ENCODE results near the gene VPS41. TPM values are rescaled to one million over a fixed set of nuclear protein-coding genes. Genes with fewer than 3 reads are reported as not detected.

The VPS41 gene
- total RNA-seq, 1 experiment from 2014 or later: 92.3 TPM

- Histone ChIP-seq H3K36me3 (ENCODE audit: low read depth) (peaks cover 10% of the 10 kb centered on the region; the same call in 1 of the 2 replicates), H3K9me3 (ENCODE audit: insufficient read depth, low read depth) (no peaks in the 10 kb centered on the region), H3K79me2 (ENCODE audit: low read depth) (no peaks in the 10 kb centered on the region), H2AFZ (no peak overlapping the region), H3F3A (ENCODE audit: insufficient read depth, low read depth) (no peaks in the 10 kb centered on the region; the same call in 1 of the 2 replicates), H3K4me3 (no peak overlapping the region), H3K9me2 (ENCODE audit: insufficient read depth) (no peaks in the 10 kb centered on the region), H3K27ac (no peak overlapping the region), H4K20me1 (ENCODE audit: insufficient read depth) (no peaks in the 10 kb centered on the region; the same call in 1 of the 2 replicates), H3K4me1 (replicated peaks; ENCODE audit: insufficient read depth) (no peaks in the 10 kb centered on the region), H3K27me3 (ENCODE audit: insufficient read depth, low read depth) (no peaks in the 10 kb centered on the region), H3K4me2 (no peak overlapping the region)
- TF ChIP-seq CTCF (conservative IDR thresholded peaks at IDR 0.05): peak; percentile 63
- no peak for TF ChIP-seq EZH2 (IDR thresholded peaks at IDR 0.05; ENCODE audit: low read depth)
- no TSS peak for BruUV-seq (replicated peaks)
- intact Hi-C loops (cut with micrococcal nuclease; ENCODE audit: unreplicated experiment): no loop called here
- ChIA-PET CTCF (no interaction called here), POLR2A (ENCODE audit: unreplicated experiment) (no interaction called here)
- no peak for DNase-seq
Measured at GRCh38 chr7:38889872-38890432, 19.0 kb downstream of the VPS41 start.

GRCh38 chr7:38889079-38889478 is 19.9 kb downstream of the VPS41 start:
- no peaks in the 10 kb centered on the region for H3K9me3 ChIP-seq (ENCODE audit: insufficient read depth, low read depth)
- TF ChIP-seq EZH2 (IDR thresholded peaks at IDR 0.05; ENCODE audit: low read depth) (no peak), CTCF (conservative IDR thresholded peaks at IDR 0.05) (no peak)
- POLR2A ChIA-PET (ENCODE audit: unreplicated experiment): no interaction called here
- H3K9me2 ChIP-seq (ENCODE audit: insufficient read depth): no peaks in the 10 kb centered on the region
- CTCF ChIA-PET: no interaction called here
- no peaks in the 10 kb centered on the region; the same call in 1 of the 2 replicates for H4K20me1 ChIP-seq (ENCODE audit: insufficient read depth)
- H3K27ac ChIP-seq: no peak overlapping the region
- DNase-seq: no peak
- H3K36me3 ChIP-seq (ENCODE audit: low read depth): peaks cover 8% of the 10 kb centered on the region; the same call in 1 of the 2 replicates
- H3K27me3 ChIP-seq (ENCODE audit: insufficient read depth, low read depth): no peaks in the 10 kb centered on the region
- intact Hi-C loops (cut with micrococcal nuclease; ENCODE audit: unreplicated experiment): no loop called here
- H2AFZ ChIP-seq: no peak overlapping the region
- H3K4me2 ChIP-seq: no peak overlapping the region
- H3K4me3 ChIP-seq: no peak overlapping the region
- BruUV-seq (replicated peaks): no TSS peak
- no peaks in the 10 kb centered on the region; the same call in 1 of the 2 replicates for H3F3A ChIP-seq (ENCODE audit: insufficient read depth, low read depth)
- no peaks in the 10 kb centered on the region for H3K4me1 ChIP-seq (replicated peaks; ENCODE audit: insufficient read depth)
- H3K79me2 ChIP-seq (ENCODE audit: low read depth): no peaks in the 10 kb centered on the region

- no peaks in the 10 kb centered on the region for H3K9me3 ChIP-seq (ENCODE audit: insufficient read depth, low read depth)
- no peak overlapping the region for H3K4me2 ChIP-seq
- no peak overlapping the region for H3K27ac ChIP-seq
- H4K20me1 ChIP-seq (ENCODE audit: insufficient read depth): no peaks in the 10 kb centered on the region
- no peaks in the 10 kb centered on the region for H3K27me3 ChIP-seq (ENCODE audit: insufficient read depth, low read depth)
- BruUV-seq (replicated peaks): no TSS peak
- H3K4me1 ChIP-seq (replicated peaks; ENCODE audit: insufficient read depth): no peaks in the 10 kb centered on the region
- ChIA-PET POLR2A (ENCODE audit: unreplicated experiment) (interaction anchor here (0.6 kb wide), 1 partner anchor 66 kb away, joined by 11 read pairs; no protein-coding TSS in a partner anchor), CTCF (no interaction called here)
- H3K36me3 ChIP-seq (ENCODE audit: low read depth): peaks cover 7% of the 10 kb centered on the region; the same call in 1 of the 2 replicates
- TF ChIP-seq EZH2 (IDR thresholded peaks at IDR 0.05; ENCODE audit: low read depth) (no peak), CTCF (conservative IDR thresholded peaks at IDR 0.05) (no peak)
- H3F3A ChIP-seq (ENCODE audit: insufficient read depth, low read depth): no peaks in the 10 kb centered on the region
- DNase-seq: no peak
- H3K9me2 ChIP-seq (ENCODE audit: insufficient read depth): peaks cover 9% of the 10 kb centered on the region; the same call in 1 of the 2 replicates
- H3K4me3 ChIP-seq: no peak overlapping the region
- intact Hi-C loops (cut with micrococcal nuclease; ENCODE audit: unreplicated experiment): no loop called here
- no peak overlapping the region for H2AFZ ChIP-seq
- H3K79me2 ChIP-seq (ENCODE audit: low read depth): no peaks in the 10 kb centered on the region
Measured at GRCh38 chr7:38886265-38886664, 22.7 kb downstream of the VPS41 start.

Data from PC-9 (cell line).